Right ventricle myocardium superior (tissue), 1 donor: ENCODE results near the gene SNRPD3. TPM values are rescaled to one million over a fixed set of nuclear protein-coding genes. Genes with fewer than 3 reads are reported as not detected.

Experiments
- ATAC-seq: fragments of 200-7000 bp; cut with Tn5 transposase; one replicate; pipeline ENCODE4 v1.9.1; 2020; ENCODE audit warnings: mild to moderate bottlenecking; ENCODE audit not compliant: poor library complexity
- DNase-seq: peaks from one replicate; pipeline ENCODE4 v3.0.0-alpha.2; 2020
- intact Hi-C: fragments of 100-400 bp; cut with DNase I; formaldehyde crosslinking; loops from one replicate; pipeline ENCODE4 v1.11.2; 2022
- total RNA-seq: library from RNA; stranded (reverse); fragmentation: NEBNext Ultra II Directional; extraction: Animal tissue kit (Norgen Biotek cat#: 25700); gene quantifications from one replicate; pipeline ENCODE4 v1.2.1, GENCODE V29; 2021
- donor health status: DM: no; HTN: yes; CAD: no; lungs with severe emphysema.

The SNRPD3 gene
- total RNA-seq, 1 donor from 2014 or later, result 63.1 TPM

GRCh38 chr22:24554313-24555164, 1.3 kb upstream of the SNRPD3 start, which contains the start of gene GUCD1:
Gene GUCD1, minus strand, starts transcription at chr22:24555138. Its CDS starts 147 bp downstream, at chr22:24554991.
- intact Hi-C loops, result no loop called here
- peak; percentile 51 for DNase-seq
- peak; percentile 1 for ATAC-seq

GRCh38 chr22:24559471-24559870, 3.7 kb downstream of the SNRPD3 start:
- intact Hi-C loops, result no loop called here

GRCh38 chr22:24563246-24563645, 7.4 kb downstream of the SNRPD3 start:
- ATAC-seq, result no peak
- intact Hi-C loops, result no loop called here
- DNase-seq, result no peak

More at GRCh38 chr22:24559471-24559870, 3.7 kb downstream of the SNRPD3 start:
- DNase-seq (no peak), ATAC-seq (no peak)

GRCh38 chr22:24564376-24565058, 8.7 kb downstream of the SNRPD3 start:
- DNase-seq, result no peak
- ATAC-seq, result peak; percentile 92
- intact Hi-C loops, result no loop called here

DNA sequence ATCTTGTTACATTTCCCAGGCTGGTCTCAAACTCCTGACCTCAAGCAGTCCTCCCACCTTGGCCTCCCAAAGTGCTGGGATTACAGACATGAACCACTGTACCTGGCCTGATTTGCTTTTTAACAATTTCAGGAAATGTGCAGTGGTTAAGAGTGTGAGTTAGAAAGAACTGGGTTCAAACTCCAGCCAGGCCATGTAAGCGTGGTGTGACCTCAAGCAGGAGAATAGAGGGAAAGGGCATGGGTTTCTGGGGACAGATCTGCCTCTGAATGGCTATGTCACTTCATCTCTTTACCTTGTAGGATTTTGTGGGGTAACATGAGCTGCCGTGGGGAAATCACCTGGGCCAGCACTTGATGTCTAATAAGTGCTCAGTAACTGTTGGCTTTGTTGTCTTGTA, 9.3 kb downstream of the SNRPD3 start:
- DNase-seq, result no peak
- intact Hi-C loops, result no loop called here

GRCh38 chr22:24566899-24567511, 11.2 kb downstream of the SNRPD3 start:
- intact Hi-C loops, result no loop called here
- DNase-seq (no peak), ATAC-seq (no peak)

More for the DNA sequence above, 9.3 kb downstream of the SNRPD3 start:
- ATAC-seq, result no peak

DNA sequence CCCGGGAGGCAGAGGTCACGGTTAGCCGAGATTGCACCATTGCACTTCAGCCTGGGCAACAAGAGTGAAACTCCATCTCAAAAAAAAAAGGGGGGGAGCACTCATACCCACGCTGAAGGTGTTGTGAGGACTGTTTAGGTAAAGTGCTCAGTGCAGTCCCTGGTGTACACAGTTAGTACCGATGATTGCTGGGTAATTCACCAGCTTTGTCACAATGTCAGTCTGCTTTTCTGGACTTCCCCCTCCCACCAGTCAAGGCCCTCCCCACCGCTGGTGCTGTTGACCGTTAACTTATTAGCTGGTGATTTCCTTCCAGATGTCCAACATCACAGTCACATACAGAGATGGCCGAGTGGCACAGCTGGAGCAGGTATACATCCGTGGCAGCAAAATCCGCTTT, 11.9 kb downstream of the SNRPD3 start:
- DNase-seq (no peak), ATAC-seq (no peak)
- intact Hi-C loops, result no loop called here

DNA sequence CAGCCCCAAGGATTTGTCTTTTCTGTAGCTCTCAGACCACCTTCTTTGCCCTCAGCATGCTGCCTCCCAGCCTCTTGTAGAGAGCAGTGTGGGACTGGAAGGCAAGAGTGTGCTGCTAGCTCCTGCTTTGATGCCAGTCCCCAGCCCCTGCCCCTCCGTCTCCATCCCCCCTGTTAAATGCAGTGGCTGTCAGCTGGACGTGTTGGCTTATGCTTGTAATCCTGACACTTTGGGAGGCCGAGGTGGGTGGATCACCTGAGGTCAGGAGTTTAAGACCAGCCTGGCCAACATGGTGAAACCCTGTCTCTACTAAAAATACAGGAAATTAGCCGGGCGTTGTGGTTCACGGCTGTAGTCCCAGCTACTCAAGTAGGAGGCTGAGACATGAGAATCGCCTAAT, 15.5 kb downstream of the SNRPD3 start:
- no peak for DNase-seq
- intact Hi-C loops, result no loop called here
- no peak for ATAC-seq

GRCh38 chr22:24576778-24577177, 21.0 kb downstream of the SNRPD3 start:
- intact Hi-C loops, result no loop called here
- ATAC-seq, result no peak
- DNase-seq, result no peak

DNA sequence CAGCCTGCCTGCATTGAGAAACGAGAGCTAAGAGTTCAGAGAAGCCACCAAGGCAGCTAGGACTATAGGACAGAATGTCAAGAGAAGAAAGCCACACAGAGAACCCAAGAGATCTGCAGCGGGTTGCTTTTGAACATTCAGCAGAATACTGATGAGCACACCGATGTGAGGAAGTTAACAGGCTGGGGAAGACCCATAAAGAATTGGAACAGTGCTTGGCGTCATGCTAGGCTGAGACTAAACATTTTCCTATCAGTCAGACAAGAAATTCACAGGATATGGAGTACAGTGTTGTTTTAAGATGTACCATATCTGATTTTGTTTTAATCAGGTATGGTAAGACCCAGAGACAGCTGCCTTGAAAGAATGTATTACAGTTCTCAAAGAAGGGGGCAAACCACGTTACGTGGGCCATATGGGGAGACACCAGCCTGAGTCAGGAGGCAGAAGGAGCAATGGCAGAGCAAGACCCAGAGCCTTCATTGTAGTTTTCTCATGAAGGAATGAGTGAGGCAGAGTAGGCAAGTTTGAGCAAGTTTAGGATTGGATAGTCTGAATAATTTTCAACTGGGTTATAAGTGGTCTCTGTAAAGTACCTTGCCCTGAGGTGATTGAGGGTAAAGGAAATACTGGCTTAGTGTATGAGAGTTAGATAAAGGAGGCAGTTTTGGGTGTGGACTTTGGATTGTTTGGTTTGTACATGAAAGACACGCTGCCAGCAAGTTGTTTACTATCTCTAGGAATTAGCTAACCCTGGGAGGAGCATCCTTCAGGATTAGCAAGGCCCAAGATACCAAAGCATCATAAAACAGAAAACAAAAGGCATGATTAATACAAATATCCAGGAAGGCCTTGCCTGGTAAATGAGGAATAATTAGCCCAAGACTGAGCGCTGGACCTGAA, 22.8 kb downstream of the SNRPD3 start:
- intact Hi-C loops, result no loop called here
- ATAC-seq (no peak), DNase-seq (no peak)

- no peak for DNase-seq
- intact Hi-C loops, result no loop called here
- ATAC-seq, result no peak
These were observed 23.4 kb downstream of the SNRPD3 start for GRCh38 chr22:24579258-24579601.

GRCh38 chr22:24580276-24580675, 24.5 kb downstream of the SNRPD3 start:
- DNase-seq (no peak), ATAC-seq (no peak)
- intact Hi-C loops, result no loop called here

DNA sequence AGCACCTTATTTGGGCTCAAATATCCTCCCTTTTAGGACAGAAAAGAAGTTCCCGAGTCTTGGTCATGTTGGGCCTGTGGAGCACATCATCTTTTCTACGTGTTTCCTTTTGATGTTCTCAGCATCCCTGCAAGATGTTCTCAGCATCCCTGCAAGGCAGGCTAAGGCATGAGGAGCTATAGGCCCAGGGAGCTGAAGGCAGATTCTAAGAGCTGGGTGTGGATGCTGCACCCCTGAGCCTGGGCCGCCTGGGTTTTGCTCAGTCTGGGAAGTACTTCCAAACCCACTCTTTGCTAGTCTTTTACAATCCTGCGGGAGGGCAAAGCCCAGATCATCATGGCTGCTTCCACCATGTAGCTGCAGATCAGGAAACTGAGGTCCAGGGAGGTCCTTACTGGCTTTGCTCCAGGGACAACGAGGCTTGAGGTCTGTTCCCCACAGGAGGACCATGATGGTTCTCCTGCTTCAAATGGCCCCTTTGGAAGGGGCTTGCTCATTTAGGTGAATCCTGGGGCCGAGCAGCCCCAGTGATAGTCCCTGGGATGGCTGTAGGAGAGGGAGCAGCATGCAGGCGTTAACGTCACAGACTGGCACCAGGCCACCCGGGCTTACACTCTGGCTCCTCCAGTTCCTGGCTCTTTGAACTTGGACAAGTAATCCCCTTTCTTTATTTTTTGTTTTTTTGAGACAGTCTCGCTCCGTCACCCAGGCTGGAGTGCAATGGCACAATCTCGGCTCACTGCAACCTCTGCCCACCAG, 26.4 kb downstream of the SNRPD3 start:
- no peak for ATAC-seq

GRCh38 chr22:24583221-24584165, 27.7 kb downstream of the SNRPD3 start:
- peak; percentile 47 for ATAC-seq
- DNase-seq, result no peak
- intact Hi-C loops, result no loop called here

More for the DNA sequence above, 26.4 kb downstream of the SNRPD3 start:
- intact Hi-C loops, result no loop called here
- DNase-seq, result peak; percentile 75

GRCh38 chr22:24584166-24584790, 28.5 kb downstream of the SNRPD3 start:
- no peak for DNase-seq

GRCh38 chr22:24584871-24585411, 29.1 kb downstream of the SNRPD3 start:
- DNase-seq (no peak), ATAC-seq (no peak)
- intact Hi-C loops, result no loop called here

More at GRCh38 chr22:24584166-24584790, 28.5 kb downstream of the SNRPD3 start:
- intact Hi-C loops, result no loop called here
- ATAC-seq, result peak; percentile 19
